B cell (primary cell): ENCODE data around the gene WDR70. TPM values are rescaled to one million over a fixed set of nuclear protein-coding genes. Genes with fewer than 3 reads are reported as not detected.

Source experiments
- ATAC-seq: fragments of 200-7000 bp; cut with Tn5 transposase; one replicate; pipeline ENCODE4 v1.10.0; 2021; ENCODE audit warnings: low read depth, mild to moderate bottlenecking, moderate number of reproducible peaks, moderate library complexity
- CTCF ChIA-PET: fragments of 350-600 bp; sonication (Branson Sonifier 250); formaldehyde crosslinking; loops from one replicate; lab custom pipeline; 2021; ENCODE audit warnings: antibody characterized with exemption, inconsistent platforms; lab: Charles Lee
- POLR2A ChIA-PET: fragments of 350-600 bp; sonication (Branson Sonifier 250); formaldehyde crosslinking; loops from one replicate; lab custom pipeline; 2021; ENCODE audit warnings: antibody characterized with exemption; lab: Charles Lee
- DNase-seq: peaks from one replicate; pipeline ENCODE4 v3.0.0; 2013
- H2AFZ ChIP-seq: 2 replicates; pipeline ENCODE4 v1.6.1; 2012; ENCODE audit warnings: mild to moderate bottlenecking, low read depth, low read length; ENCODE audit not compliant: insufficient read depth, poor library complexity, severe bottlenecking
- H3K27ac ChIP-seq, 2 donors: 1 replicate in 1 of 2; 2 replicates in 1 of 2; pipeline ENCODE4 v1.5.1; 2012 to 2013; ENCODE audit warnings: low read length in 2 of 2, mild to moderate bottlenecking in 2 of 2, moderate library complexity in 1 of 2
- H3K27me3 ChIP-seq, 4 experiments: fragments of 200-600 bp in 1 of 4; sonication (generic) in 1 of 4; replicated peaks in 1 of 4; 1 replicate in 2 of 4; 2 replicates in 2 of 4; pipeline versions ENCODE4 v1.6.1 to v1.7.0; 2013 to 2016; ENCODE audit warnings: low read length in 3 of 4, mild to moderate bottlenecking in 2 of 4, mixed read lengths in 1 of 4, moderate library complexity in 1 of 4; ENCODE audit not compliant: insufficient read depth in 4 of 4, control insufficient read depth in 3 of 4; ENCODE audit errors: control extremely low read depth in 1 of 4
- H3K36me3 ChIP-seq, 2 experiments: replicated peaks in 1 of 2; 1 replicate in 1 of 2; 2 replicates in 1 of 2; pipeline versions ENCODE4 v1.6.1 to v1.7.1; 2013; ENCODE audit warnings: low read length in 1 of 2; ENCODE audit not compliant: insufficient read depth in 2 of 2, control insufficient read depth in 1 of 2; ENCODE audit errors: control extremely low read depth in 1 of 2, extremely low read depth in 1 of 2
- H3K4me1 ChIP-seq, 2 donors: fragments of 200-600 bp in 1 of 2; sonication (generic) in 1 of 2; 1 replicate in 1 of 2; 2 replicates in 1 of 2; pipeline versions ENCODE4 v1.5.1 to v1.6.1; 2013 to 2017; ENCODE audit warnings: low read length in 2 of 2; ENCODE audit not compliant: control insufficient read depth in 2 of 2, insufficient read depth in 2 of 2
- H3K4me2 ChIP-seq: replicated peaks from 2 replicates; pipeline ENCODE3; 2012; ENCODE audit warnings: mild to moderate bottlenecking, low read depth, low read length; ENCODE audit not compliant: poor library complexity, severe bottlenecking
- H3K4me3 ChIP-seq, 5 experiments: fragments of 200-600 bp in 1 of 5; sonication (generic) in 1 of 5; 1 replicate in 3 of 5; 2 replicates in 2 of 5; pipeline versions ENCODE4 v1.5.1 to v1.7.0; 2011 to 2016; ENCODE audit warnings: low read length in 4 of 5, mild to moderate bottlenecking in 4 of 5, low read depth in 2 of 5, control low read depth in 1 of 5, moderate library complexity in 1 of 5; ENCODE audit not compliant: insufficient read depth in 1 of 5; ENCODE audit errors: control extremely low read depth in 1 of 5, extremely low read depth in 1 of 5
- H3K79me2 ChIP-seq: fragments of 200-600 bp; sonication (generic); one replicate; pipeline ENCODE4 v1.6.0; 2016; ENCODE audit warnings: low read length; ENCODE audit not compliant: control insufficient read depth, insufficient read depth
- H3K9ac ChIP-seq: fragments of 200-600 bp; sonication (generic); 2 replicates; pipeline ENCODE4 v1.6.1; 2017; ENCODE audit warnings: mild to moderate bottlenecking, low read length, moderate library complexity
- H3K9me3 ChIP-seq, 3 donors: one replicate each; pipeline versions ENCODE4 v1.6.1 to v1.7.1; 2013; ENCODE audit warnings: low read length in 2 of 3; ENCODE audit not compliant: control insufficient read depth in 2 of 3, insufficient read depth in 1 of 3; ENCODE audit errors: control extremely low read depth in 1 of 3
- H4K20me1 ChIP-seq: 2 replicates; pipeline ENCODE4 v1.6.0; 2012; ENCODE audit warnings: mild to moderate bottlenecking, low read length; ENCODE audit not compliant: insufficient read depth, control insufficient read depth, poor library complexity, severe bottlenecking
- H3K27ac Mint-ChIP-seq: one replicate; pipeline ENCODE4 v1.8.0; 2021; ENCODE audit warnings: mixed read lengths
- H3K27me3 Mint-ChIP-seq: one replicate; pipeline ENCODE4 v1.8.0; 2021; ENCODE audit warnings: mixed read lengths
- H3K4me1 Mint-ChIP-seq: one replicate; pipeline ENCODE4 v1.8.0; 2021; ENCODE audit warnings: mixed read lengths
- H3K4me3 Mint-ChIP-seq: one replicate; pipeline ENCODE4 v1.8.0; 2021; ENCODE audit warnings: mixed read lengths
- H3K9me3 Mint-ChIP-seq: one replicate; pipeline ENCODE4 v1.8.0; 2022; ENCODE audit warnings: mixed read lengths; ENCODE audit not compliant: insufficient read depth
- CTCF ChIP-seq: fragments of 200-600 bp; IDR thresholded peaks from one replicate; pipeline ENCODE4 v1.8.0; 2022; ENCODE audit warnings: antibody characterized with exemption, mild to moderate bottlenecking
- EZH2 ChIP-seq: IDR thresholded peaks from 2 replicates; pipeline ENCODE4 v1.6.1; 2012; ENCODE audit warnings: borderline replicate concordance, low read depth, mild to moderate bottlenecking, moderate library complexity, low read length; ENCODE audit not compliant: insufficient read depth, poor library complexity, severe bottlenecking
- WGBS: methylation state at CpG from one replicate; pipeline ENCODE4 v1.1.5; 2013; ENCODE audit warnings: missing lambda C conversion rate; ENCODE audit not compliant: insufficient coverage; 5-methylcytosine and 5-hydroxymethylcytosine counted together
- intact Hi-C: fragments of 100-400 bp; cut with micrococcal nuclease; formaldehyde crosslinking; loops from one replicate; pipeline ENCODE4 v1.10.0; 2022
- polyA plus RNA-seq: library from polyadenylated mRNA; depleted of rRNA; stranded (reverse); fragments of >200 nt; gene quantifications from 2 replicates; pipeline ENCODE4 v1.2.3, GENCODE V29; 2012
- total RNA-seq, 2 donors: library from RNA; stranded (reverse); fragments of 120-200 nt in 1 of 2; gene quantifications; 1 replicate in 1 of 2; 2 replicates in 1 of 2; pipeline versions ENCODE4 v1.2.3 to v1.2.4, GENCODE V29; 2013 to 2022

Gene WDR70
- total and polyA plus RNA-seq, 2 donors (not counting 1 experiment from before 2014, with no cell fraction given), result 12.8 to 46.8 TPM

- ATAC-seq, result no peak
- Histone ChIP-seq H3K4me2 (no peak overlapping the region), H4K20me1 (no peaks in the 10 kb centered on the region), H3K4me1 (no peaks in the 10 kb centered on the region), H3K27me3 (no peaks in the 10 kb centered on the region), H3K27ac (no peak overlapping the region), H3K9ac (no peak overlapping the region), H2AFZ (no peak overlapping the region), H3K9me3 (no peaks in the 10 kb centered on the region), H3K4me3 (no peak overlapping the region), H3K79me2 (no peaks in the 10 kb centered on the region), H3K36me3 (peaks cover 0 to 1% of the 10 kb centered on the region in 2 experiments)
- no peak for DNase-seq
- H3K4me3 Mint-ChIP-seq, result no peak overlapping the region
- intact Hi-C loops, result no loop called here
- H3K27ac Mint-ChIP-seq, result no peak overlapping the region
- TF ChIP-seq CTCF, result no peak
- TF ChIP-seq EZH2, result no peak
- H3K9me3 Mint-ChIP-seq, result no peaks in the 10 kb centered on the region
- POLR2A ChIA-PET, result no interaction called here
- CTCF ChIA-PET, result no interaction called here
- H3K4me1 Mint-ChIP-seq, result no peaks in the 10 kb centered on the region
- H3K27me3 Mint-ChIP-seq, result no peaks in the 10 kb centered on the region
These were observed 329.9 kb downstream of the WDR70 start for GRCh38 chr5:37709020-37709419.

- CTCF ChIA-PET, result no interaction called here
- H3K9ac ChIP-seq, result no peak overlapping the region
- H3K4me3 Mint-ChIP-seq, result no peak overlapping the region
- H3K4me2 ChIP-seq, result no peak overlapping the region
- WGBS, result 90% methylated on average over 2 of the region's 2 CpGs
- H4K20me1 ChIP-seq, result no peaks in the 10 kb centered on the region
- no peak overlapping the region for H2AFZ ChIP-seq
- H3K27ac ChIP-seq, result no peak overlapping the region
- intact Hi-C loops, result no loop called here
- H3K36me3 ChIP-seq, result peaks cover 0 to 1% of the 10 kb centered on the region in 2 experiments
- no peaks in the 10 kb centered on the region for H3K9me3 ChIP-seq
- no peak overlapping the region for H3K27ac Mint-ChIP-seq
- H3K4me1 ChIP-seq, result no peaks in the 10 kb centered on the region
- H3K4me1 Mint-ChIP-seq, result no peaks in the 10 kb centered on the region
- POLR2A ChIA-PET, result no interaction called here
- DNase-seq (no peak), ATAC-seq (no peak)
- H3K79me2 ChIP-seq, result no peaks in the 10 kb centered on the region
- no peaks in the 10 kb centered on the region for H3K9me3 Mint-ChIP-seq
- no peak for TF ChIP-seq CTCF
- no peak for TF ChIP-seq EZH2
- H3K4me3 ChIP-seq, result no peak overlapping the region
- H3K27me3 ChIP-seq, result no peaks in the 10 kb centered on the region
- no peaks in the 10 kb centered on the region for H3K27me3 Mint-ChIP-seq
These were observed 331.8 kb downstream of the WDR70 start for GRCh38 chr5:37710965-37711364.
